CD4-positive, CD25-positive, alpha-beta regulatory T cell (primary cell): ENCODE measurements around the gene RAB3A. TPM values are rescaled to one million over a fixed set of nuclear protein-coding genes. Genes with fewer than 3 reads are reported as not detected.

Source experiments
- ATAC-seq, 2 donors: fragments of 150-1000 bp; cut with Tn5 transposase; one replicate each; pipeline ENCODE4 v1.10.0; 2021; ENCODE audit warnings: low read depth in 2 of 2, moderate number of reproducible peaks in 2 of 2, moderate library complexity in 1 of 2
- DNase-seq, 3 donors: peaks; one replicate each; pipeline versions ENCODE4 v3.0.0 to v3.0.0-alpha.2; 2012 to 2022; ENCODE audit warnings: mixed read lengths in 1 of 3
- H3K27ac ChIP-seq: one replicate; pipeline ENCODE4 v1.7.0; 2013; ENCODE audit warnings: mild to moderate bottlenecking, low read length; ENCODE audit not compliant: insufficient read depth, poor library complexity, severe bottlenecking
- H3K27me3 ChIP-seq: one replicate; pipeline ENCODE4 v1.7.0; 2013; ENCODE audit warnings: low read length; ENCODE audit not compliant: control insufficient read depth, insufficient read depth
- H3K36me3 ChIP-seq: one replicate; pipeline ENCODE4 v1.7.0; 2013; ENCODE audit warnings: mild to moderate bottlenecking, low read length, moderate library complexity; ENCODE audit not compliant: control insufficient read depth, insufficient read depth
- H3K4me1 ChIP-seq: 2 replicates; pipeline ENCODE4 v1.7.0; 2013; ENCODE audit warnings: mild to moderate bottlenecking, low read length; ENCODE audit not compliant: insufficient read depth, control insufficient read depth, poor library complexity, severe bottlenecking
- H3K4me3 ChIP-seq: one replicate; pipeline ENCODE4 v1.7.0; 2013; ENCODE audit warnings: low read depth, mild to moderate bottlenecking, low read length, moderate library complexity
- H3K9me3 ChIP-seq, 2 experiments: 1 replicate in 1 of 2; 2 replicates in 1 of 2; pipeline ENCODE4 v1.7.0; 2013; ENCODE audit warnings: low read length in 2 of 2, mild to moderate bottlenecking in 1 of 2, moderate library complexity in 1 of 2; ENCODE audit not compliant: control insufficient read depth in 2 of 2
- H3K27ac Mint-ChIP-seq, 3 donors: one replicate each; pipeline ENCODE4 v1.8.0; 2020 to 2022; ENCODE audit warnings: mild to moderate bottlenecking in 3 of 3, mixed read lengths in 3 of 3, moderate library complexity in 2 of 3
- H3K27me3 Mint-ChIP-seq: one replicate; pipeline ENCODE4 v1.8.0; 2022; ENCODE audit warnings: mild to moderate bottlenecking, mixed read lengths
- H3K36me3 Mint-ChIP-seq: one replicate; pipeline ENCODE4 v1.8.0; 2020; ENCODE audit warnings: mixed read lengths
- H3K4me1 Mint-ChIP-seq, 4 donors: one replicate each; pipeline ENCODE4 v1.8.0; 2020 to 2022; ENCODE audit warnings: mixed read lengths in 4 of 4, mild to moderate bottlenecking in 1 of 4
- H3K4me3 Mint-ChIP-seq, 4 donors: one replicate each; pipeline ENCODE4 v1.8.0; 2020 to 2022; ENCODE audit warnings: mild to moderate bottlenecking in 4 of 4, mixed read lengths in 4 of 4, moderate library complexity in 3 of 4
- H3K9me3 Mint-ChIP-seq, 7 donors: one replicate each; pipeline ENCODE4 v1.8.0; 2020 to 2022; ENCODE audit warnings: mixed read lengths in 7 of 7, mild to moderate bottlenecking in 3 of 7, moderate library complexity in 2 of 7
- polyA plus RNA-seq, 4 donors: library from polyadenylated mRNA; unstranded; fragments of 300-500 nt; fragmentation: Illumina TruSeq; gene quantifications; one replicate each; pipeline ENCODE4 v1.2.3, GENCODE V29; 2021
- total RNA-seq: library from RNA; stranded (reverse); gene quantifications from one replicate; pipeline ENCODE4 v1.2.3, GENCODE V29; 2022

The RAB3A gene, protein sequence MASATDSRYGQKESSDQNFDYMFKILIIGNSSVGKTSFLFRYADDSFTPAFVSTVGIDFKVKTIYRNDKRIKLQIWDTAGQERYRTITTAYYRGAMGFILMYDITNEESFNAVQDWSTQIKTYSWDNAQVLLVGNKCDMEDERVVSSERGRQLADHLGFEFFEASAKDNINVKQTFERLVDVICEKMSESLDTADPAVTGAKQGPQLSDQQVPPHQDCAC
- 5.1 TPM for total RNA-seq
- 1 to 10 TPM in 2 of 4 donors, under 1 TPM in 2; 0.87 to 1.6 (median 1.2) TPM for polyA plus RNA-seq

DNA sequence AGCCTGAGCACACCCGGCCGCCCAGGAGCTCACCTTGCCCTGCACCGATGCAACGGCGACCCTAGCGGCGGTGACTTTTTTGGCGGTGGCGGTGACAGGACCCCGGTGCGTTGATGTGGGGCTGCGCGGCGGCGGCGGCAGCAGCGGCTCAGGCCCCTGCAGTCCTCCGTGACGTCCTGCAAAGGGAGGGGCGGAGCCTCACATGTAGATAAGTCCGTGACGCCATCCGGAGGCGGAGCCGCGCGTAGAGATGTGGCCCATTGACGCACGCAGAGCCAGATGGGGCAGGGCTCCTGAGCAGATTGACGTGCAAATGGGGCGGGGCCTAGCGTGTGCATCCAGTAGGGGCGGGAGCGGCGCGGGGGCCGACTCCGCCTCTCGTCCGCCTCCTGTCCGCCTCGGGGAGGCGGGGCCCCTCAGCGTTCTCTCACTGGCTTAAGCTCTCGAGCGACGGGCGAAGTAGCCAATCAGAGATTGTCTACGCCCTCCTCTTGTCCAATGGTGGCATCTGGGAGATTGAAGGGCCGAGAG is at the start of gene RAB3A:
Gene RAB3A (minus strand): TSS at position 180 of the 531 bp plus-strand sequence. CDS start 1,302 bp downstream, outside the sequence.
- peak; percentile 89 to 93 for ATAC-seq
- H3K4me3 ChIP-seq = peak within 1 kb of the TSS; percentile 70
- peaks cover 6% of the 10 kb centered on the region for H3K27me3 Mint-ChIP-seq
- peak within 1 kb of the TSS; percentile 78 for H3K27ac ChIP-seq
- no peaks in the 10 kb centered on the region for H3K9me3 Mint-ChIP-seq
- no peaks in the 10 kb centered on the region for H3K27me3 ChIP-seq
- DNase-seq = peak; percentile 99 to 100 (median 100)
- H3K4me1 Mint-ChIP-seq = peaks cover 4 to 35% (median 7%) of the 10 kb centered on the region in 4 donors
- peaks cover 24% of the 10 kb centered on the region for H3K4me1 ChIP-seq
- no peaks in the 10 kb centered on the region for H3K36me3 ChIP-seq
- H3K9me3 ChIP-seq = no peaks in the 10 kb centered on the region
- no peaks in the 10 kb centered on the region for H3K36me3 Mint-ChIP-seq
- H3K4me3 Mint-ChIP-seq = peak within 1 kb of the TSS; percentile 94 to 97 (median 94)
- H3K27ac Mint-ChIP-seq = peak within 1 kb of the TSS; percentile 67 to 97 (median 94)

DNA sequence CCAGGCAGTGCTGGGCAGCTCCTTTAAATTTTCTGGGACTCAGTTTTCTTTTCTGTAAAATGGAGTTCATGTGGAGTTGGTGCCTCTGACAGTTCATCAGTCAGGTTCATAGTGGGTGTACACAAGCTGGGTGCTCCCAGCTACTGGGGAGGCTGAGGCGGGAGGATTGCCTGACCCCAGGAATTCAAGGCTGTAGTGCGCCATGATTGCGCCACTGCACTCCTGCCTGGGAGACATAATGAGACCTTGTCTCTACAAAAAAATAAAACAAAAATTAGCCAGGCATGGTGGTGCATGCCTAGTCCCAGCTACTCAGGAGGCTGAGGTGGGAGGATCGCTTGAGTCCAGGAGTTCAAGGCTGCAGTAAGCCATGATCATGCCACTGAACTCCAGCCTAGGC is 49.3 kb upstream of the RAB3A start:
- Mint-ChIP-seq H3K27ac (no peak overlapping the region), H3K4me3 (no peak overlapping the region), H3K9me3 (peaks cover 0 to 2% (median 0%) of the 10 kb centered on the region in 7 donors), H3K4me1 (peaks cover 0 to 7% (median 6%) of the 10 kb centered on the region in 4 donors), H3K36me3 (no peaks in the 10 kb centered on the region), H3K27me3 (peaks cover 23% of the 10 kb centered on the region)
- Histone ChIP-seq H3K27ac (no peak overlapping the region), H3K27me3 (no peaks in the 10 kb centered on the region), H3K4me3 (no peak overlapping the region), H3K9me3 (no peaks in the 10 kb centered on the region), H3K4me1 (no peaks in the 10 kb centered on the region), H3K36me3 (no peaks in the 10 kb centered on the region)
- ATAC-seq = no peak
- DNase-seq = no peak

DNA sequence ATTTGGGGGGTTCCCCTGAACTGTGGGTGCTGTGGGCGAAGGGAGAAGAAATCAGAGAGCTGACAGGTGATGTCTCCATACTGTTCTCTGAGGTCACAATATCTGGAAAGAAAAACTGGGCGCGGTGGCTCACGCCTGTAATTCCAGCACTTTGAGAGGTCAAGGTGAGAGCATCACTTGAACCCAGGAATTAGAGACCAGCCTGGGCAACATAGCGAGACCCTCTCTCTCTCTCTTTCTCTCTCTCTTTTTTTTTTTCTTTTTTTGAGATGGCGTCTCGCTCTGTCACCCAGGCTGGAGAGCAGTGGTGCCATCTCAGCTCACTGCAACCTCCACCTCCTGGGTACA is 48.5 kb upstream of the RAB3A start:
- Histone ChIP-seq H3K9me3 (no peaks in the 10 kb centered on the region), H3K4me3 (no peak overlapping the region), H3K27ac (no peak overlapping the region), H3K4me1 (no peaks in the 10 kb centered on the region), H3K36me3 (no peaks in the 10 kb centered on the region), H3K27me3 (no peaks in the 10 kb centered on the region)
- no peak overlapping the region for H3K27ac Mint-ChIP-seq
- peaks cover 0 to 7% (median 6%) of the 10 kb centered on the region in 4 donors for H3K4me1 Mint-ChIP-seq
- H3K4me3 Mint-ChIP-seq = no peak overlapping the region
- H3K9me3 Mint-ChIP-seq = peaks cover 0 to 2% (median 0%) of the 10 kb centered on the region in 7 donors
- DNase-seq (no peak), ATAC-seq (no peak)
- H3K36me3 Mint-ChIP-seq = no peaks in the 10 kb centered on the region
- H3K27me3 Mint-ChIP-seq = peaks cover 23% of the 10 kb centered on the region

DNA sequence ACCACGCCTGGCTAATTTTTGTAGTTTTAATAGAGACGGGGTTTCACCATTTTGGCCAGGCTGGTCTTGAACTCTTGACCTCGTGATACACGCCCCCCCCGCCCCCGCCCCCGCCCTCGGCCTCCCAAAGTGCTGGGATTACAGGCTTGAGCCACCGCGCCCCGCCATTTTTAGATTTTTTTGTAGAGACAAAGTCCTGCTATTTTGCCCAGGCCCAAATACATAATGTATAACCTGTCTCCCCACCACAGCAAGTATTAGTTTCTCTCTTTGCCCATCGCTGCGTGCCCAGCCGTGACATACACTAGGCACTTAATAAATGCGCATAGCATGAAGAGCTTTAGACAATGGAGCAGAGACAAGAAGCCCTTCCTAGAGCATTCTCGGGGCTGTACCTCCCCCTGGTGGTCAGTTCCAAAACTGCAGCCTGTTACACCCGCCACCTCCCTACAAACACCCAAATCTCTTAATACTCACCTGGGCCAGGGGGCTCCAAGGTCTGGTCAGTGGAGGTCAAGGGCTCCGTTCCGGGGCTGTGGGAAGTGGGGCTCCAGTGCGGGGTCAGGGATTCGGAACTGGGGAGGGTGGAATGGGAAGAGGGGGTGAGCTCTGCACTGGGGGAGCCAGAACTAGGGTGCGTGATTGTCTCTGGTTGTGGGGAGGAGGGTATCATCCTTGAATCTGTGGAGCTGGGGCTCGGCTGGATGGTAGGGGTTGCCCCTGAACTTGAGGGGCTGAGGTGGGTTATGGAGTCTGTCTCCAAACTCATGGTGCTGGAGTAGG is 47.9 kb upstream of the RAB3A start:
- Histone ChIP-seq H3K27ac (no peak overlapping the region), H3K4me3 (no peak overlapping the region), H3K36me3 (no peaks in the 10 kb centered on the region), H3K9me3 (no peaks in the 10 kb centered on the region), H3K27me3 (no peaks in the 10 kb centered on the region), H3K4me1 (no peaks in the 10 kb centered on the region)
- Mint-ChIP-seq H3K36me3 (no peaks in the 10 kb centered on the region), H3K27me3 (peaks cover 23% of the 10 kb centered on the region), H3K4me3 (no peak overlapping the region), H3K27ac (peak overlapping the region in 2 of 3 donors; percentile 11 to 71), H3K9me3 (peaks cover 0 to 2% (median 0%) of the 10 kb centered on the region in 7 donors), H3K4me1 (peaks cover 0 to 7% (median 6%) of the 10 kb centered on the region in 4 donors)
- ATAC-seq (peak; percentile 75), DNase-seq (peak; percentile 64 to 81 (median 78))

DNA sequence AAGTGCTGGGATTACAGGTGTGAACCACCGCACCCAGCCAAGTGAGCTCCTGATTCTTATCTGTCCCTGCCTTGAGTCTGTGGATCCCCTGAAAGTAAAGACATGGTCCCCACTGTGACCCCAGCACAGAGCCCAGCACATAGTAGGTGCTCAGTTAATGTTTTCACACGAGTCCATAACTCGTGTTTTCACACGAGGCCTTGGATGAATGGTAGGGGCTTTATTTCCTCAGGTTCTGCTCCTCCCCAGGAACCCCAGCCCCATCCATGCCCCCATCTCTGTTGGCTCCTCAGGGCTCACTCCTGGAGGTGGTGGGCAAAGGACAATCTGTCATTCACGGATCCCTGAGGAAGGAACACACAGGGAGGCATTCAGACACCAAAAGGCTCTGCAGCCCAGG is 46.0 kb upstream of the RAB3A start:
- peaks cover 0 to 6% (median 4%) of the 10 kb centered on the region in 4 donors for H3K4me1 Mint-ChIP-seq
- H3K36me3 Mint-ChIP-seq = no peaks in the 10 kb centered on the region
- Histone ChIP-seq H3K27me3 (no peaks in the 10 kb centered on the region), H3K4me3 (no peak overlapping the region), H3K4me1 (no peaks in the 10 kb centered on the region), H3K9me3 (no peaks in the 10 kb centered on the region), H3K27ac (no peak overlapping the region), H3K36me3 (no peaks in the 10 kb centered on the region)
- ATAC-seq (no peak), DNase-seq (no peak)
- H3K9me3 Mint-ChIP-seq = peaks cover 0 to 2% (median 0%) of the 10 kb centered on the region in 7 donors
- no peak overlapping the region for H3K27ac Mint-ChIP-seq
- H3K27me3 Mint-ChIP-seq = peaks cover 23% of the 10 kb centered on the region
- peak overlapping the region in 1 of 4 donors; percentile 4 for H3K4me3 Mint-ChIP-seq

DNA sequence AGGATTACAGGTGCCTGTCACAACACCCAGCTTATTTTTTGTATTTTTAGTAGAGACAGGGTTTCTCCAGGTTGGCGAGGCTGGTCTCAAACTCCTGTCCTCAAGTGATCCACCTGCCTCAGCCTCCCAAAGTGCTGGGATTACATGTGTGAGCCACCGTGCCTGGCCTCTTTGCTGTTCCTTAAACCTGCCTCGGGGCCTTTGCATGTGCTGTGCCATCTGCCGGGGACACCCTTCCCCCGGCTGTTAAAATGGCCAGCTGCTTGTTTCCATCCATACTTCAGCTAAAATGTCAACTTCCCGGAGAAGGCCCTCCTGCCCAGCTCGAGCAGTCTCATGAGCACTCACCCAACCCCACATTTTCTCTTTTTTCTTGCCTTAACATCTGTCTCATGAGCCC is 41.5 kb upstream of the RAB3A start:
- peaks cover 0 to 2% (median 0%) of the 10 kb centered on the region in 7 donors for H3K9me3 Mint-ChIP-seq
- no peaks in the 10 kb centered on the region for H3K27me3 ChIP-seq
- H3K4me3 Mint-ChIP-seq = no peak overlapping the region
- no peak overlapping the region for H3K27ac ChIP-seq
- H3K27me3 Mint-ChIP-seq = peaks cover 4% of the 10 kb centered on the region
- no peaks in the 10 kb centered on the region for H3K4me1 ChIP-seq
- DNase-seq = no peak
- H3K27ac Mint-ChIP-seq = no peak overlapping the region
- H3K9me3 ChIP-seq = no peaks in the 10 kb centered on the region
- no peak for ATAC-seq
- no peak overlapping the region for H3K4me3 ChIP-seq
- H3K4me1 Mint-ChIP-seq = peaks cover 0 to 3% (median 0%) of the 10 kb centered on the region in 4 donors
- H3K36me3 ChIP-seq = no peaks in the 10 kb centered on the region
- no peaks in the 10 kb centered on the region for H3K36me3 Mint-ChIP-seq

DNA sequence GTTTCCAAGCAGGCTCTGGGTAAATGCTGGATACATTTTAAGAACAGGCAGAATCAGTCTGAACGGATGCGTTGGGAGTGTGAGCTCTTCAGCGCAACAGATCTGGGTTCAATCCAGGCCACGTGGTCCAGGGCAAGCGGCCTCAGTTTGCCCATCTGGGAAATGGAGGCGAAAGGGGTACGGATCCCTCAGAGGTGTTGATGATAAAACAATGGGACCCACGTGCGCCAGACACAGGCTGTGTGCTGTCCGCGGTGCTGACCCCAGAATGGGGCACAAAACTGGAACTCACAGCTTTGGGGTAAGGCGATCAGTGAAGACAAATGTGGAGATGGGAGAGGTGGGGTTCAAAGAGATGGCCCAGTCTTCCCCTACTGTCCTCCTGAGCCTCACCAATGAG is 35.5 kb upstream of the RAB3A start:
- DNase-seq (no peak), ATAC-seq (no peak)
- Mint-ChIP-seq H3K36me3 (no peaks in the 10 kb centered on the region), H3K27me3 (peaks cover 14% of the 10 kb centered on the region), H3K4me1 (peaks cover 0 to 3% (median 0%) of the 10 kb centered on the region in 4 donors), H3K4me3 (peak overlapping the region in 1 of 4 donors; percentile 10), H3K9me3 (peaks cover 0 to 9% (median 0%) of the 10 kb centered on the region in 7 donors), H3K27ac (peak overlapping the region in 1 of 3 donors; percentile 12)
- H3K4me3 ChIP-seq = no peak overlapping the region
- H3K27me3 ChIP-seq = no peaks in the 10 kb centered on the region
- no peaks in the 10 kb centered on the region for H3K36me3 ChIP-seq
- no peaks in the 10 kb centered on the region for H3K4me1 ChIP-seq
- no peak overlapping the region for H3K27ac ChIP-seq
- H3K9me3 ChIP-seq = peaks cover 0 to under 1% of the 10 kb centered on the region in 2 experiments
